ENCODE data around the gene PLXNA4.

GRCh38 chr7:132145466-132145865 lies 430.8 kb downstream of the PLXNA4 start:
- TF ChIP-seq CTCF (IDR thresholded peaks at IDR 0.05; ENCODE audit: low read depth, low read length, poor library complexity, severe bottlenecking) (no peak), EZH2phosphoT487 (IDR thresholded peaks at IDR 0.05; ENCODE audit: borderline replicate concordance, low read length) (no peak)

Data from DOHH2 (cell line).